Esophagus muscularis mucosa (tissue), 4 donors: Measurements from ENCODE around the gene HSD11B1L.

Source experiments
- CTCF ChIP-seq, 3 experiments: fragments of 200-600 bp in 2 of 3; fragments of 450-650 bp in 1 of 3; sonication (generic) in 2 of 3; IDR thresholded peaks; one replicate each; pipeline ENCODE4 v1.5.1; 2017 to 2019; ENCODE audit warnings: antibody characterized with exemption in 3 of 3, mild to moderate bottlenecking in 2 of 3, moderate library complexity in 1 of 3
- EP300 ChIP-seq: sonication (generic); formaldehyde crosslinking; IDR thresholded peaks from one replicate; pipeline ENCODE4 v1.6.1; 2017; ENCODE audit warnings: antibody characterized with exemption
- POLR2A ChIP-seq: fragments of 450-650 bp; IDR thresholded peaks from one replicate; pipeline ENCODE4 v1.6.1; 2017; ENCODE audit warnings: antibody characterized with exemption, moderate library complexity, mild to moderate bottlenecking, low read depth
- POLR2AphosphoS5 ChIP-seq, 2 donors: sonication (generic); formaldehyde crosslinking; IDR thresholded peaks; one replicate each; pipeline ENCODE4 v1.6.1; 2017; ENCODE audit warnings: antibody characterized with exemption in 2 of 2

DNA sequence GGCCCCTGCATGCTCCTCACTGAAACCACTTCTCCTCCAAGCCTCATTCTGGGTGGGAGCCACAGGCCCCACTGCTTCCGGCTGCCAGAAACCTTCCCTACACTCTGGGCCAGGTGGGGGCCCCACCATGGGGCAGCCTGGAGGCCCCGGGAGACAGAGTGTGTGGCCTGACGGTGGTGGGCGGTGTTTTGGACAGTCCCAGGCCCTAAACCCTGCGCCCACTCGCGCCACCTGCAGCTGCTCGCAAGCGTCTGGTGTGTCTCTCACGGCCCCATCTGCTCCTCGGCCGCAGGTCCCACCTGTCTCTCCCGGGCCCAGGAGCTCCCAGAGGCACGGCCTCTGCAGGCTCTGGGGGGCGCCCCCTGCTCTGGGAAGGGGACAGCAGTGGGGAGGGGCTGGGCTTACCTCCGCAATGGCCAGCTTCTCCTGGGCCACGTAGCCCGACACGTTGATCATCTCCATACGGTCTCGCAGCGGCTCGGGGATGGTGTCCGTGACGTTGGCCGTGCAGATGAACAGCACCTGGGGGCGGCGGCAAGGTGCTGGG is 14.9 kb downstream of the HSD11B1L start:
- TF ChIP-seq POLR2A (no peak), CTCF (IDR thresholded peaks at IDR 0.05) (no peak), EP300 (no peak), POLR2AphosphoS5 (IDR thresholded peaks at IDR 0.05) (no peak)
